ENCODE results near the gene MAST4.

MAST4 gene

GRCh38 chr5:66757219-66757833, 161.1 kb downstream of the MAST4 start:
- H3F3A ChIP-seq (ENCODE audit: control insufficient read depth, insufficient read depth): no peaks in the 10 kb centered on the region
- H3K36me3 ChIP-seq (ENCODE audit: control insufficient read depth, low read length): no peaks in the 10 kb centered on the region
- H4K20me1 ChIP-seq (ENCODE audit: control insufficient read depth, insufficient read depth, low read depth, low read length): no peaks in the 10 kb centered on the region
- H3K9me2 ChIP-seq (replicated peaks; ENCODE audit: control insufficient read depth, low read length): no peaks in the 10 kb centered on the region
- TF ChIP-seq EZH2phosphoT487 (IDR thresholded peaks at IDR 0.05; ENCODE audit: borderline replicate concordance, low read length): no peak
- peak; percentile 60 for TF ChIP-seq CTCF (IDR thresholded peaks at IDR 0.05; ENCODE audit: low read depth, low read length, poor library complexity, severe bottlenecking)
- no peaks in the 10 kb centered on the region for H3K4me1 ChIP-seq (ENCODE audit: control insufficient read depth, low read length)
- no peaks in the 10 kb centered on the region for H3K79me2 ChIP-seq (ENCODE audit: control insufficient read depth, low read length)
- H3K27ac ChIP-seq (ENCODE audit: low read depth, low read length): no peak overlapping the region
- no peak overlapping the region for H3K4me3 ChIP-seq (ENCODE audit: low read length)
- H3K27me3 ChIP-seq (ENCODE audit: control insufficient read depth, low read length): no peaks in the 10 kb centered on the region
- no peak overlapping the region for H3K4me2 ChIP-seq (ENCODE audit: low read length)
- H3K9me3 ChIP-seq (ENCODE audit: control insufficient read depth, insufficient read depth, low read length): no peaks in the 10 kb centered on the region

GRCh38 chr5:66757834-66758371, 161.7 kb downstream of the MAST4 start:
- Histone ChIP-seq H3K9me2 (replicated peaks; ENCODE audit: control insufficient read depth, low read length) (no peaks in the 10 kb centered on the region), H3K4me1 (ENCODE audit: control insufficient read depth, low read length) (no peaks in the 10 kb centered on the region), H4K20me1 (ENCODE audit: control insufficient read depth, insufficient read depth, low read depth, low read length) (no peaks in the 10 kb centered on the region), H3K4me2 (ENCODE audit: low read length) (no peak overlapping the region), H3K27me3 (ENCODE audit: control insufficient read depth, low read length) (no peaks in the 10 kb centered on the region), H3K4me3 (ENCODE audit: low read length) (no peak overlapping the region), H3K27ac (ENCODE audit: low read depth, low read length) (no peak overlapping the region), H3K36me3 (ENCODE audit: control insufficient read depth, low read length) (no peaks in the 10 kb centered on the region), H3K79me2 (ENCODE audit: control insufficient read depth, low read length) (no peaks in the 10 kb centered on the region), H3K9me3 (ENCODE audit: control insufficient read depth, insufficient read depth, low read length) (no peaks in the 10 kb centered on the region), H3F3A (ENCODE audit: control insufficient read depth, insufficient read depth) (no peaks in the 10 kb centered on the region)
- TF ChIP-seq EZH2phosphoT487 (IDR thresholded peaks at IDR 0.05; ENCODE audit: borderline replicate concordance, low read length): no peak
- TF ChIP-seq CTCF (IDR thresholded peaks at IDR 0.05; ENCODE audit: low read depth, low read length, poor library complexity, severe bottlenecking): no peak

GRCh38 chr5:66769030-66769733, 173.0 kb downstream of the MAST4 start:
- Histone ChIP-seq H3K27me3 (ENCODE audit: control insufficient read depth, low read length) (no peaks in the 10 kb centered on the region), H3K4me2 (ENCODE audit: low read length) (no peak overlapping the region), H3F3A (ENCODE audit: control insufficient read depth, insufficient read depth) (no peaks in the 10 kb centered on the region), H3K9me3 (ENCODE audit: control insufficient read depth, insufficient read depth, low read length) (no peaks in the 10 kb centered on the region), H3K79me2 (ENCODE audit: control insufficient read depth, low read length) (no peaks in the 10 kb centered on the region), H3K27ac (ENCODE audit: low read depth, low read length) (no peak overlapping the region), H4K20me1 (ENCODE audit: control insufficient read depth, insufficient read depth, low read depth, low read length) (no peaks in the 10 kb centered on the region), H3K4me3 (ENCODE audit: low read length) (no peak overlapping the region), H3K36me3 (ENCODE audit: control insufficient read depth, low read length) (no peaks in the 10 kb centered on the region), H3K9me2 (replicated peaks; ENCODE audit: control insufficient read depth, low read length) (no peaks in the 10 kb centered on the region), H3K4me1 (ENCODE audit: control insufficient read depth, low read length) (no peaks in the 10 kb centered on the region)
- no peak for TF ChIP-seq EZH2phosphoT487 (IDR thresholded peaks at IDR 0.05; ENCODE audit: borderline replicate concordance, low read length)
- TF ChIP-seq CTCF (IDR thresholded peaks at IDR 0.05; ENCODE audit: low read depth, low read length, poor library complexity, severe bottlenecking): no peak

Data from DOHH2 (cell line).